Suprapubic skin (tissue), 4 donors: Measurements from ENCODE around the gene EPB41. TPM values are rescaled to one million over a fixed set of nuclear protein-coding genes. Genes with fewer than 3 reads are reported as not detected.
A peak's percentile ranks its signal among the peaks of the same experiment; 100 is the strongest.

Experiments
- DNase-seq, 2 donors: peaks; one replicate each; pipeline ENCODE4 v3.0.0-alpha.2; 2019; ENCODE audit warnings: low spot score in 2 of 2
- H3K27ac ChIP-seq: fragments of 200-600 bp; sonication (generic); one replicate; pipeline ENCODE4 v1.5.1; 2019
- H3K27me3 ChIP-seq: fragments of 200-600 bp; sonication (generic); one replicate; pipeline ENCODE4 v1.5.1; 2019
- H3K36me3 ChIP-seq: fragments of 200-600 bp; sonication (generic); one replicate; pipeline ENCODE4 v1.5.1; 2019
- H3K4me1 ChIP-seq: fragments of 200-600 bp; sonication (generic); one replicate; pipeline ENCODE4 v1.5.1; 2019
- H3K4me3 ChIP-seq: fragments of 200-600 bp; sonication (generic); one replicate; pipeline ENCODE4 v1.5.1; 2019; ENCODE audit warnings: mild to moderate bottlenecking
- H3K9me3 ChIP-seq: fragments of 200-600 bp; sonication (generic); one replicate; pipeline ENCODE4 v1.5.1; 2019
- CTCF ChIP-seq, 2 donors: fragments of 200-600 bp in 1 of 2; fragments of 450-650 bp in 1 of 2; sonication (generic) in 1 of 2; IDR thresholded peaks; one replicate each; pipeline ENCODE4 v1.5.1; 2016 to 2019; ENCODE audit warnings: antibody characterized with exemption in 2 of 2, mild to moderate bottlenecking in 1 of 2, moderate library complexity in 1 of 2
- EP300 ChIP-seq: sonication (generic); formaldehyde crosslinking; IDR thresholded peaks from one replicate; pipeline ENCODE4 v1.6.1; 2017; ENCODE audit warnings: antibody characterized with exemption
- POLR2A ChIP-seq, 2 donors: fragments of 450-650 bp; IDR thresholded peaks; one replicate each; pipeline ENCODE4 v1.6.1; 2017; ENCODE audit warnings: antibody characterized with exemption in 2 of 2, mild to moderate bottlenecking in 2 of 2, moderate library complexity in 2 of 2
- POLR2AphosphoS5 ChIP-seq, 3 donors: sonication (generic); formaldehyde crosslinking; IDR thresholded peaks; one replicate each; pipeline ENCODE4 v1.6.1; 2017; ENCODE audit warnings: antibody characterized with exemption in 3 of 3
- WGBS: methylation state at CpG from one replicate; pipeline ENCODE4 v1.1.5; 2018; 5-methylcytosine and 5-hydroxymethylcytosine counted together
- total RNA-seq, 4 donors: library from RNA; depleted of rRNA; stranded (reverse); fragments of >200 nt; gene quantifications; one replicate each; pipeline ENCODE4 v1.1.0, GENCODE V29; 2016

The EPB41 gene
- total RNA-seq, 4 donors from 2014 or later = 45.7 to 79.5 (median 67.1) TPM

GRCh38 chr1:29122682-29123052 lies 208.3 kb downstream of the EPB41 start:
- TF ChIP-seq POLR2A (IDR thresholded peaks at IDR 0.05) (peak in 1 of 2 donors; percentile 24), EP300 (no peak), CTCF (IDR thresholded peaks at IDR 0.05) (no peak), POLR2AphosphoS5 (IDR thresholded peaks at IDR 0.05) (peak in 1 of 3 donors; percentile 73)
- Histone ChIP-seq H3K27me3 (peaks cover 19% of the 10 kb centered on the region), H3K4me3 (peak overlapping the region; percentile 72), H3K27ac (peak overlapping the region; percentile 92), H3K4me1 (peaks cover 43% of the 10 kb centered on the region), H3K36me3 (no peaks in the 10 kb centered on the region), H3K9me3 (no peaks in the 10 kb centered on the region)
- peak; percentile 88 to 90 for DNase-seq
- 0% methylated on average over 7 of the region's 34 CpGs for WGBS

GRCh38 chr1:29123053-29123886 lies 208.9 kb downstream of the EPB41 start:
- no peaks in the 10 kb centered on the region for H3K36me3 ChIP-seq
- WGBS = 3% methylated on average over 20 of the region's 70 CpGs
- H3K27me3 ChIP-seq = peaks cover 19% of the 10 kb centered on the region
- H3K27ac ChIP-seq = peak overlapping the region; percentile 92
- peak in 1 of 2 donors; percentile 71 for DNase-seq
- H3K4me1 ChIP-seq = peaks cover 43% of the 10 kb centered on the region
- TF ChIP-seq POLR2A (IDR thresholded peaks at IDR 0.05) (no peak), EP300 (no peak), CTCF (IDR thresholded peaks at IDR 0.05) (no peak), POLR2AphosphoS5 (IDR thresholded peaks at IDR 0.05) (no peak)
- peak overlapping the region; percentile 72 for H3K4me3 ChIP-seq
- H3K9me3 ChIP-seq = no peaks in the 10 kb centered on the region

GRCh38 chr1:29123887-29124365 lies 209.6 kb downstream of the EPB41 start, which contains the start of gene TMEM200B:
Gene TMEM200B (minus strand): TSS chr1:29123903. CDS start chr1:29121828, 2,075 bp downstream.
- Histone ChIP-seq H3K27me3 (peaks cover 19% of the 10 kb centered on the region), H3K9me3 (no peaks in the 10 kb centered on the region), H3K4me3 (peak within 1 kb of the TSS; percentile 72), H3K4me1 (peaks cover 43% of the 10 kb centered on the region), H3K27ac (peak within 1 kb of the TSS; percentile 92), H3K36me3 (no peaks in the 10 kb centered on the region)
- no peak for DNase-seq
- WGBS = no CpG with 5 or more reads among the region's 46 CpGs
- TF ChIP-seq EP300 (no peak), CTCF (IDR thresholded peaks at IDR 0.05) (no peak), POLR2AphosphoS5 (IDR thresholded peaks at IDR 0.05) (no peak), POLR2A (IDR thresholded peaks at IDR 0.05) (no peak)

GRCh38 chr1:29124366-29125236 lies 210.2 kb downstream of the EPB41 start:
- DNase-seq = peak; percentile 91 to 92
- peaks cover 19% of the 10 kb centered on the region for H3K27me3 ChIP-seq
- TF ChIP-seq EP300 (no peak), CTCF (IDR thresholded peaks at IDR 0.05) (peak; percentile 81 to 92), POLR2A (IDR thresholded peaks at IDR 0.05) (no peak), POLR2AphosphoS5 (IDR thresholded peaks at IDR 0.05) (peak in 1 of 3 donors; percentile 78)
- H3K36me3 ChIP-seq = no peaks in the 10 kb centered on the region
- 53% methylated on average over 9 of the region's 85 CpGs for WGBS
- H3K9me3 ChIP-seq = no peaks in the 10 kb centered on the region
- H3K4me1 ChIP-seq = peaks cover 43% of the 10 kb centered on the region
- peak overlapping the region; percentile 72 for H3K4me3 ChIP-seq
- H3K27ac ChIP-seq = peak overlapping the region; percentile 92
